Measurements from ENCODE around the gene WBP2.

DNA sequence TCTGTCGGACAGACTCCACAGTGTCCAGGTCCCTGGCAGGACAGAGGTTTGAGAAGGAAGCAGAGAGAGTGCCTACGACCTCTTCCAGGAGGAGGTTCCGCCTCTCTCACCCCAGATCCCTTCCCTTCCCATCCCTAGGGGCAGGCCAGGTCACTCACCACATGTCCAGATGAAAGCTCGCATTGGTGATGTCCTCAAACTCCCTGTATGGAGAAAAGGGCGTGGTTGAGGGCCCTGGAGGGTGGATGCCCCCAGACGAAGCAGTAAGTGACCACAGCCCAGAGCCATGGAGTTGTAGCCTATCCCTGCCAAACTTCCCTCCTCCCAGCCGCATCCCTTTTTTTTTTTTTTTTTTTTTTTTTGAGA, 14.4 kb downstream of the WBP2 start:
- TF ChIP-seq, protein P1, sequence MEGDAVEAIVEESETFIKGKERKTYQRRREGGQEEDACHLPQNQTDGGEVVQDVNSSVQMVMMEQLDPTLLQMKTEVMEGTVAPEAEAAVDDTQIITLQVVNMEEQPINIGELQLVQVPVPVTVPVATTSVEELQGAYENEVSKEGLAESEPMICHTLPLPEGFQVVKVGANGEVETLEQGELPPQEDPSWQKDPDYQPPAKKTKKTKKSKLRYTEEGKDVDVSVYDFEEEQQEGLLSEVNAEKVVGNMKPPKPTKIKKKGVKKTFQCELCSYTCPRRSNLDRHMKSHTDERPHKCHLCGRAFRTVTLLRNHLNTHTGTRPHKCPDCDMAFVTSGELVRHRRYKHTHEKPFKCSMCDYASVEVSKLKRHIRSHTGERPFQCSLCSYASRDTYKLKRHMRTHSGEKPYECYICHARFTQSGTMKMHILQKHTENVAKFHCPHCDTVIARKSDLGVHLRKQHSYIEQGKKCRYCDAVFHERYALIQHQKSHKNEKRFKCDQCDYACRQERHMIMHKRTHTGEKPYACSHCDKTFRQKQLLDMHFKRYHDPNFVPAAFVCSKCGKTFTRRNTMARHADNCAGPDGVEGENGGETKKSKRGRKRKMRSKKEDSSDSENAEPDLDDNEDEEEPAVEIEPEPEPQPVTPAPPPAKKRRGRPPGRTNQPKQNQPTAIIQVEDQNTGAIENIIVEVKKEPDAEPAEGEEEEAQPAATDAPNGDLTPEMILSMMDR (IDR thresholded peaks at IDR 0.05; ENCODE audit: borderline replicate concordance, extremely low read depth, low read length, poor library complexity, severe bottlenecking) = no peak
- no peak for TF ChIP-seq EZH2 (IDR thresholded peaks at IDR 0.05; ENCODE audit: borderline replicate concordance, low read depth, low read length, severe bottlenecking)
